HG03159 (cell line): ENCODE data around the gene TMEM8B.
"Not testable (repeated sequence)": the region's sequence is repeated elsewhere in the genome, so short reads cannot be mapped to it uniquely, and the experiment has no call there.

Experiments
- ATAC-seq: cut with Tn5 transposase; IDR thresholded peaks from one replicate; pipeline ENCODE4 v1.9.1; 2021; ENCODE audit warnings: mild to moderate bottlenecking, moderate library complexity; ENCODE audit not compliant: unreplicated experiment

Gene TMEM8B

GRCh38 chr9:35861161-35861897 is 32.3 kb downstream of the TMEM8B start:
- no peak for ATAC-seq

DNA sequence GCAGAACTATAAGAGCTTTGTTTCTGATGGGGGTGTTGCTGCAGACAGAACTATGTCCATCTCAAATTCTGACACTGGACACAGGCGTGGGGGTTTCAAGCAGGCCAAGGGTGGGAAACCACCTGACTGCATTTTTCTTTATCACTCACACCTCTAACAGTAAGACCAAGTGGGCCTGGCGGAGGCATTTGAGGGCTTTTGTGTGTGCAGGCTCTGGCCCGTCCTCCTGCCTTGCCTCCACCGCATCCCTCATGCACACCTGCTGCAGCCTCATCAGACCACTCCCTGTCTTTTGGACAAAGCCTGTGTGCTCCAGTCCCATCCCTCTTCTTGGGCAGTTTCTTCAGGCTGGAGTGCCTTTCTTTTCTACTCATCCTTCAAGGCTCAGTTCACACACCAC is 33.3 kb downstream of the TMEM8B start:
- no peak for ATAC-seq

- ATAC-seq = no peak
Measured at GRCh38 chr9:35863583-35863982, 34.6 kb downstream of the TMEM8B start.

DNA sequence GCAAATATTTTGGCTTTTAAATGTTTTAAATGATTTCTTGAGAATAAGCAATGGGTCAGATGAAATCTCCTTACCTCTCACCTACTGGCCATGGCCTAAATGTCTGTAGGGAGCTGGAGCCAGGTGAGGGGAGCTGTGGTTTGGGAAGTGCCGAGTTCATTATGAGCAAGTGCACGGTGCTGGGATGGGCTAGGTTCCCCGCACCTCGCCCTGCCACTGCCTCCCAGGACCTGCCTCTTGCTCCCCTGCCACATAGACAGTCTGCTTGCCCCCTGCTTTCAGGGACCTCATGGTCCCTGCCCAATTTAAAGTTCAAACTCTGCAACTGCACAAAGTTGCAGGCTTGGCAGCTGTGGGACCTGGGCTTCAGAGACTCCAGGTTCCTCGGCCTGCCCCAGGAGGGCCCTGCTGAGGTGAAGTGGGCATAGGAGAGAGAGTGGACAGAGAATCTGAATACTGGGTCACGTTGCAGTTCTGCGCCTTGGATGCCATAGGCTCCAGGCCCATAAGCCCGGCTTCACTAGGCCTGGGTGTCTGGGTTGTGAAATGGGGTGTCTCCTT is 35.7 kb downstream of the TMEM8B start:
- ATAC-seq = no peak

DNA sequence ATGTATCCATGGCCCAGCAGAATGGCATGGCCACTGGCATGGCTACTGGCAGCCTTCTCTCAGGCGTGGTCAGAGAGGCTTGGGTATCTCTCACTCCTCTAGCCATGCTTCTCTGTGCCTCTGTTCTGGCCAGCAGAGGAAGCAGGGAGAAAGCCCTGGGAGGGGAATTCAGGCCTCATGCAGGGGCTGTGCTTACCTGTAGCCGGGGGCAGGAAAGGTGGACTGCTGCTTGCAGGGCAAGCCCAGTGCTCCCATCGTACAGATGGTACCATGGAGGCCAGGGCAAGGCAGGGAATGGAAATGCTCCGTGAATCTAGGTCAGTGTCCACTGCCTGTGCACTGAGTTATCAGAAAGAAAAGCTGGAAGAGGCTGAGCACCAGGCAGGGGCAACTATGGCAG is 38.5 kb downstream of the TMEM8B start:
- ATAC-seq = no peak

DNA sequence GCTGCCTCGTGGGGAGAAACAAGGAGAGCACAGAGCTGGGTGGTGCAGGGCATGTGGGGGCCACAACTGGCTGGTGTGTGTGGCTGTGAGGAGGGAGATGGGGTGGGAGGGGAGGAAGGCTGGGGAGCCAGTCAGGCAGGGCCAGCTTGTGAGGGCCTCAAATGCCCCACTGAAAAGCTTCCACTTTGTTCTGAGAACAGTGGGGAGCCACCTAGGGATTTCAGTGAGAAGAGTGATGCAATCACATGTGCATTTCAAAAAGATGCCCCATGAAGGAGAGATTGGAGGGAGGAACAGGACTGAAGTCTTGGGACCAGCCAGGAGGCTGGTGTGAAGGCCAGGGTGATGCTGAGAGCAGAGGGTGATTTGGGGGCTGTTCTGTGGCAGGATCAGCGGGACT is 39.9 kb downstream of the TMEM8B start:
- ATAC-seq = no peak

- no peak for ATAC-seq
Measured at GRCh38 chr9:35869621-35870216, 40.7 kb downstream of the TMEM8B start.

DNA sequence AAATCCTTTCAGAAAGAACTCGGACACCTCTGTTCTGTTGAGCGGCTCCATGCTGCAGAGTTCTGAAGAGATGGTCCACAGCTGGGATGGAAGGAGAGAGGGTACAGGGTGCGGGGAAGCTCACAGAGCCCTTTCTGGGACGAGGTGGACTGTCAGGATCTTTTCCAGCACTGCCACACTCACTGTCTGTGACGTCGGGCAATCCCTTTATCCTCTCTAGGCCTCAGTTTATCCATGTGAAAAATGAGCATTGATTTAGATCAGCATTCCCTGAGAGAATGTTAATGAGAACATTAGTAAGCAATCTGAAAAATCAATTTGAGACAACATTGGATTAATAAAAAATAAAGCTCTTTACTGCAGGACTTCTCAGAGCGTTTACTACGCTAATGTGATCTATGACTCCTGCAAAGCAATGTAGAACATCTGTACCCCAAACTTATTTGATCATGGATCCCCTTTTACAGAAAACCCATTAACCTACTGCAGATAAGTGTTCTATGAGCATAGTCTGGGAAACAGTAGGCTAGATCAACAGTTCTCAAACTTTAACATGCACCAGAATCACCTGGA is 41.4 kb downstream of the TMEM8B start, which contains the start of gene OR13J1:
Gene OR13J1, minus strand, starts transcription at position 51 of the 573 bp plus-strand sequence. Its CDS starts 0 bp downstream, at position 51.
- ATAC-seq = no peak

DNA sequence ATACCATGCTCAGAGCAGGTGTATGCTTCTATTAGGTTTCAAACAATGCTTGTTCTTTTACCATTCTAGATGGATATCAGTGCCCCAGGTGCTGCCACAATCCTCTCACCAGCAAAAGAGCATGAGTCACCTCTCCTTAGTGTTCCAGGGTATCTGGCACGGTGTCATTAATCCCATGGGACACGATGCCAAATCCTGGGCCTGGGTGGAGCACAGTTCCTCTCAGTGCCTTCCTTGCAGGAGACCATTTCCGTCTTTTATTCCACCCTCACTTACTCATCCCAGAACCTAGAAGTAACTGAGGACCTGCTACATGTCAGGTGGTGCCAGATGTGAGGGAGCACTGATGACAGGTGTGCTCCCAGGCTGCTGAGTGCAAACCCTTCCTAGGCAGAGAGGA is 42.5 kb downstream of the TMEM8B start:
- no peak for ATAC-seq

DNA sequence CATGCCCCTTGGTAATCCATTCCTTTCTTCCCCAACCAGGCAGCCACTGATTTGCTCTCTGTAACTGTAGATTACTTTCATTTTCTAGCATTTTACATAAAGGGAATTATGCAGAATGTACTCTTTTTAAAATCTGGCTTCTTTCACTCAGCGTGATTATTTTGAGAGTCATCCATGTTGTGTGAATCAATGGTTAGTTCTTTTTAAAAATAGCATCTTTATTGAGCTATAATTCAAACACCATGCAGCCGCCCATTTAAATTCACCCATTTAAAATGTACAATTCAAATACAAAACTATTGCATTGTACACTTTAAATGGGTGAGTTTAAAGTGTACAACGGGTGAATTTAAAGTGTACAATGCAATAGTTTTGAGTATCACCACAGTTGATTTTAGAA is 43.5 kb downstream of the TMEM8B start:
- no peak for ATAC-seq

- ATAC-seq = no peak
Measured at GRCh38 chr9:35882263-35882848, 53.3 kb downstream of the TMEM8B start.

DNA sequence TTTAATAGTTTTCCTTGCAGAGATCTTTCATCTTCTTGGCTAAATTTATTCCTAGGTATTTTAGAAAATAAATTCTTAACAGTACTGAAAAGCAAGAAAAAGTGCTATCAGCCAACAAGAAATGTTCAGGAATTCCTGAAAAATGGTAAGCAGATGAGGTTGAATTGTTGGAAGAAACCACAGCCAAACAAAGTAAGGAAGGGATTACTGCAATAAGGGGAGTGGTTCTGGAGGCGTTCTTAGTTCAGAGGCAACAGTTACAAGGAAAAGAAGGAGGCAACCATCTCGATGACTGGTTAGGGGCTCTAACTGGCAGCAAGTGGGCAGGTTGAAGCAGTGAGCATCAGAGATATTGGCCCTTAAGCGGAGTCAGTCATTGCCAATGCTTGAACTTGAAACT is 54.0 kb downstream of the TMEM8B start:
- no peak for ATAC-seq

DNA sequence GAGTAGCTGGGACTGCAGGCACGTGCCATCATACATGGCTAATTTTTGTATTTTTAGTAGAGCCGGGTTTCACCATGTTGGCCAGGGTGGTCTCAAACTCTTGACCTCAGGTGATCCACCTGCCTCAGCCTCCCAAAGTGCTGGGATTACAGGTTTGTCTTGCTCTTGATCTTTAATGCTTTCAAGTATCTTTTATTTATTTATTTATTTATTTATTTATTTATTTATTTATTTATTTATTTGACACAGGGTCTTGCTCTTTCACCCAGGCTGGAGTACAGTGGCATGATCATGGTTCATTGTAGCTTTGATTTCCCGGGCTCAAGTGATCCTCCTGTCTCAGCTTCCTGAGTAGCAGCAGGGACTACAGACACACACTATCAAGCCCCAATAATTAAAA is 55.9 kb downstream of the TMEM8B start:
- ATAC-seq = not testable (repeated sequence)

DNA sequence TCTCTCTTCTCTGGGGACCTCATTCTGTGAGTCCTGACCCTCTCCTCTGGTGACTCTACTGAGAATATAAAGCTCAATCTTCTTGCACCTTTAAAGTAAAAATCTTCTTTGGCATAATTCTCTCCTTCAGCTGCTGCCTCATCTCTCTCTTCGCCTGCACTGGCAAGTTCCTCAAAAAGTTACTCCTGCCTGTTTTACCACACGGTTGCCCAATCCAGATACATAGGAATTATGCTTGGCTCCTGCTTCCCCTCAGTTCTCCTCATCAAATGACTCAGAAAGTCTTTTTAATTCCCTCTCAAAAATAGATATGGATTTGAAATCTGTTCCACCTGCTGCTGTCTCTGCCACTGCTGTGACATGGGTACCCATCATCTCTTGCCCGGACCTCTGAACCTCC is 62.6 kb downstream of the TMEM8B start:
- no peak for ATAC-seq

- no peak for ATAC-seq
Measured at GRCh38 chr9:35892051-35892450, 63.0 kb downstream of the TMEM8B start.

GRCh38 chr9:35896570-35896969 is 67.5 kb downstream of the TMEM8B start:
- ATAC-seq = no peak

- ATAC-seq = not testable (repeated sequence)
Measured at GRCh38 chr9:35897376-35898099, 68.5 kb downstream of the TMEM8B start.

GRCh38 chr9:35898337-35898736 is 69.3 kb downstream of the TMEM8B start:
- no peak for ATAC-seq

GRCh38 chr9:35899021-35899420 is 70.0 kb downstream of the TMEM8B start:
- ATAC-seq = no peak

DNA sequence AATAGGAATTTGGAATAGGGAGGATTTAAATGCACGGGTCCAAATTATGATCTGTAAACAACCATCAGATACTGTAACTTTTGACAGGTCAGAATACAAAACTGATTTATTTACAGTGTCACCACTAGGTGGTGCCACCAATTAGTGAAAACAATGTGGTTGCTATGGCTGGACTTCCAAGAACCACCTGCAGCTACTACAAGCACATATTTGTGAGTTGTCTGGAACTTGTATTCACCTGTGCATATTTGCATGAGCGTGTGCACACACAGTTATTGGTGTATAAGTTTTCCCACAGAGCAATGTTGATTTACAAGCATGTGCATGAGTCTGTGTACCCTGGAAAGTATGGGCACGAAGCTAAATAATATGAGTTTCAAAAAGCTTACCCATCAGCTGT is 74.0 kb downstream of the TMEM8B start:
- no peak for ATAC-seq

DNA sequence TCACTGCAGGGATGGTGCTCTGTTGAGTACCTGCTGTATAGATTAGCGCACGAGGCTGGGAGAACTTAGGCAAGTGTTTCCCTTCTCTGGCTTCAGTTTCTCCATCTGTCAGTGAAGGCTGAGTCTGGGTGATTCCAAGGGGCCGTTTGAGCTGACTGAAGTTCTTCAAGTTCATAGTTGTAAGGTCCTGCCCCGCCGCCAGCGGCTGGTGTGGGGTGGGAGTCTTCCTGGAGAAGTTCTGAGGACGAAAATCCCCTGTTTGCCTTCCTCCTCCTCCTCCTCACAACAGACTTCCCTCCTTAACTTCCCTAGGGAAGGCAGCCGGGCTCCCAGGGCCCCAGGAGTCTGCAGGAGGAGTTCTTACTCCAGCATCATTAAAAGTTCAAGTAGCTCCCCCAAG is 75.3 kb downstream of the TMEM8B start:
- ATAC-seq = no peak
